WERI-Rb-1 (cell line): Measurements from ENCODE around the gene ST6GALNAC3.

Source experiments
- DNase-seq: peaks from one replicate; pipeline ENCODE4 v3.0.0-alpha.2; 2020
- H3K27ac ChIP-seq: fragments of 250-450 bp; sonication (Bioruptor Pico); 2 replicates; pipeline ENCODE4 v1.5.1; 2020; ENCODE audit warnings: mild to moderate bottlenecking, moderate library complexity
- H3K27me3 ChIP-seq: fragments of 250-450 bp; sonication (Bioruptor Pico); 2 replicates; pipeline ENCODE4 v1.5.1; 2021; ENCODE audit warnings: mild to moderate bottlenecking, low read depth, moderate library complexity; ENCODE audit not compliant: insufficient read depth, severe bottlenecking
- H3K36me3 ChIP-seq: fragments of 250-450 bp; sonication (Bioruptor Pico); 2 replicates; pipeline ENCODE4 v1.5.1; 2020; ENCODE audit warnings: mild to moderate bottlenecking, moderate library complexity
- H3K4me3 ChIP-seq: 2 replicates; pipeline ENCODE4 v1.5.1; 2011; ENCODE audit warnings: low read depth, mild to moderate bottlenecking, control low read depth, low read length
- H3K9me3 ChIP-seq: fragments of 250-450 bp; sonication (Bioruptor Pico); 2 replicates; pipeline ENCODE4 v1.5.1; 2021; ENCODE audit warnings: mild to moderate bottlenecking, moderate library complexity; ENCODE audit not compliant: severe bottlenecking
- CTCF ChIP-seq: IDR thresholded peaks from 2 replicates; pipeline ENCODE4 v1.5.1; 2011; ENCODE audit warnings: low read depth, mild to moderate bottlenecking, control low read depth, inconsistent platforms, low read length

Gene ST6GALNAC3

DNA sequence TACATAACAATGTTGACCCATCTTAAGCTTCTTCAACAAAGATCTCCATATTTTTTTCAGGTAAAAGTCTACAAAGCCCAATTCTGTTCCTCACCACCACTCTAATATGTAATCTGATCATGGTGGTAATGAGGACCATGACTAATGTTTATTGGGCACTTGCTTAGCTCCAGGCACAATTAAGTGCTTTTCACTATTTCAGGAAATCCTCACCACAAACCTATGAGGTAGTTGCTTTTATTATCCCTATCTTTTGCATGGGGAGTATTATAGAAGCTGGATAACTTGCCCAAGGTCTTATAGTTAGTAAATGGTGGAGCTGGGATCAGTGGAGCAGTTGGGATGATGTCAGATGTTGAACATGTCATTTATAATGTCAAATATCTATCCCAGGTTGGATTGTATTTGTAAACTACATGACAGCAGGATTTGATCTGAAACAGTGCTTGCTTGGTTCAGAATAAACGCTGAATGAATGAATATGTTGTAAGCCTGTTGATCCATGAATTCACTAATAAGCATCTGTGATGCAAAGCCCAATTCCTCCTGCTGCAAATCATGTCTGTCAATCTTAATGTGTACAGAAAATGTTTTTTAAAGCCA lies 509.4 kb downstream of the ST6GALNAC3 start:
- DNase-seq = no peak
- H3K4me3 ChIP-seq = no peak overlapping the region
- TF ChIP-seq CTCF = no peak
- no peaks in the 10 kb centered on the region for H3K27me3 ChIP-seq
- H3K36me3 ChIP-seq = no peaks in the 10 kb centered on the region
- H3K9me3 ChIP-seq = no peaks in the 10 kb centered on the region
- peak overlapping the region; percentile 28 for H3K27ac ChIP-seq

DNA sequence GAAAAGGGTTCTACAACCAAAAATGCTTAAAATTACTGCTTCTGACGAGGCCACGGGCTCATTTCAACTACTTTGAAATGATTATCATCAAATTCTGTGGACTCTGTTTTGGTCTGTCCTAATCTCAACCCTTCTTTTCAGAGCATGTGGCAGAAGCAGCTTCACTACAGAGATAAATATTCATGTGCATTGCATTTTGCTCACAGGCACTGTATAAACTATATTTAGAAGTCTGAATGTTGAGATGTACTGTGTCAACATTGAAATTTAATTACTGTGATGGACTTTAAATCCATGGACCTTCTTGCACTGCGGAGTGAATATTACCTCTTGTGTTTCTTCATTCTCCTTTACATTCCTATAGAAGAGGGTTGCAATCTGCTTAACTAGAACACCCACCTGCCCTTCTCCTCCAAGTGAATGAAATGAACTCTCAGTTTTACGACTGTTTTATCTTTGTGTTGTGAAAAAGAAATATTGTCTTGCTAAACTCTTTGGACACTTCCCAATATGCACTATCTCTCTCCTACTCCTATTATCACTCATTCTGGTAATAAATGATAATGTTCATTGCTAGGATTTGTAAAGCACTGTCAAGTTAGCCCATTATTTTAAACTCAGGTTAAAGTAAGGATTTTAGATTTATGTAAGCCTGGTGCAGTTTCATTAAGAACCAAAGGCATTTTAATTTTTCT lies 511.6 kb downstream of the ST6GALNAC3 start:
- Histone ChIP-seq H3K4me3 (no peak overlapping the region), H3K27ac (no peak overlapping the region; the same call in none of the 2 replicates), H3K9me3 (no peaks in the 10 kb centered on the region), H3K27me3 (no peaks in the 10 kb centered on the region), H3K36me3 (no peaks in the 10 kb centered on the region)
- no peak for TF ChIP-seq CTCF
- DNase-seq = no peak

GRCh38 chr1:76587212-76587611 lies 512.7 kb downstream of the ST6GALNAC3 start:
- Histone ChIP-seq H3K36me3 (no peaks in the 10 kb centered on the region), H3K27ac (peak overlapping the region; percentile 46), H3K9me3 (no peaks in the 10 kb centered on the region), H3K27me3 (no peaks in the 10 kb centered on the region), H3K4me3 (peak overlapping the region; percentile 9; the same call in 1 of the 2 replicates)
- peak; percentile 84 for DNase-seq
- TF ChIP-seq CTCF = no peak

GRCh38 chr1:76591461-76591860 lies 516.9 kb downstream of the ST6GALNAC3 start:
- Histone ChIP-seq H3K27me3 (no peaks in the 10 kb centered on the region), H3K27ac (no peak overlapping the region), H3K9me3 (peaks cover 8% of the 10 kb centered on the region), H3K4me3 (no peak overlapping the region), H3K36me3 (no peaks in the 10 kb centered on the region)
- no peak for TF ChIP-seq CTCF
- DNase-seq = no peak

GRCh38 chr1:76591963-76592362 lies 517.4 kb downstream of the ST6GALNAC3 start:
- peaks cover 8% of the 10 kb centered on the region for H3K9me3 ChIP-seq
- no peaks in the 10 kb centered on the region for H3K36me3 ChIP-seq
- no peak overlapping the region for H3K4me3 ChIP-seq
- DNase-seq = no peak
- no peak overlapping the region for H3K27ac ChIP-seq
- no peak for TF ChIP-seq CTCF
- H3K27me3 ChIP-seq = no peaks in the 10 kb centered on the region
